GM12874 (cell line): Measurements from ENCODE around the gene SGSH.

ENCODE experiments used
- CTCF ChIP-seq: IDR thresholded peaks from 2 replicates; pipeline ENCODE4 v1.5.1; 2011; ENCODE audit warnings: low read depth, mild to moderate bottlenecking, control low read depth, low read length, moderate library complexity; ENCODE audit not compliant: insufficient read depth

The SGSH gene

GRCh38 chr17:80229011-80229410 is 8.9 kb upstream of the SGSH start:
- TF ChIP-seq CTCF = no peak

GRCh38 chr17:80228477-80228876 is 8.3 kb upstream of the SGSH start:
- TF ChIP-seq CTCF = no peak

- TF ChIP-seq CTCF = no peak
These were observed 7.5 kb upstream of the SGSH start for GRCh38 chr17:80227666-80228065.

- TF ChIP-seq CTCF = no peak
These were observed 7.0 kb upstream of the SGSH start for GRCh38 chr17:80227156-80227555.

- no peak for TF ChIP-seq CTCF
These were observed 5.1 kb upstream of the SGSH start for GRCh38 chr17:80225230-80225629.

GRCh38 chr17:80224683-80225082 is 4.5 kb upstream of the SGSH start:
- no peak for TF ChIP-seq CTCF

- TF ChIP-seq CTCF = no peak
These were observed 3.8 kb upstream of the SGSH start for GRCh38 chr17:80223838-80224497.
